DMS 273 treated with DMSO at 0.1 percent for 48 hours (cell line): Measurements from ENCODE around the gene LRMDA.

ENCODE experiments used
- DNase-seq: peaks from one replicate; lab custom pipeline; 2025; lab: John Stamatoyannopoulos, UW

LRMDA gene

DNA sequence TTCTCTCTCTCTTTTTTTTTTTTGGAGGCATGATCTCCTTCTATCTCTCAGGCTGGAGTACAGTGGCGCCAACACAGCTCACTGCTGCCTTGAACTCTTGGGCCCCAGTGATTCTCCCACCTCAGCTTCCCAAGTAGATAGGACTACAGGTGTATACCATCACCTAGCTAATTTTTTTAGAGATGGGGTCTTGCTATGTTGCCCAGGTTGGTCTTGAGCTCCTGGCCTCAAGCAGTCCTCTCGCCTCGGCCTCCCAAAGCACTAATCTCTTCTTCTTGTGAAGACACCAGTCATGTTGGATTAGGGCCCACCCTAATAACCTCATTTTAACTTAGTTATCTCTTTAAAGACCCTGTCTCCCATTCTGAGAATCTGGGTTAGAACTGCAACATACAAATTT is 45.6 kb downstream of the LRMDA start:
- no peak for DNase-seq

DNA sequence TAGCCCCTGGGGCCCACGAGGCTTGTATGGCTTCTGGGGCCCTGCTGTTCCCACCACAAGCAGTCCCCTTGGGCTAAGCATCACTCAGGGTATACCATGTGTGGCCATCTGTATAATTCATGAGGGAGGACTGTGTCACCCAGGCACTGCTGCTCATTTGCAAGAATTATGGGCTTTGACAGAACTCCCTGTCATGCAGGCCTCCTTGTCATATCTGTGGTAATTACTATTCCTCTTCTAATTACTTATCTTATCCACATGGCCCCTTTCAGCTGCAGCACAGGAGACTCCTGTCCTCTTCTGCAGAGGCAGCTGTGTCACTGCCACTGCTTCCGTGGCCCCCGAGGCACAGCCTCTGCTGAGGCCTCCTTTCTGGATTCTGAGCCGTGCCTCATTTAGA is 46.3 kb downstream of the LRMDA start:
- no peak for DNase-seq

DNA sequence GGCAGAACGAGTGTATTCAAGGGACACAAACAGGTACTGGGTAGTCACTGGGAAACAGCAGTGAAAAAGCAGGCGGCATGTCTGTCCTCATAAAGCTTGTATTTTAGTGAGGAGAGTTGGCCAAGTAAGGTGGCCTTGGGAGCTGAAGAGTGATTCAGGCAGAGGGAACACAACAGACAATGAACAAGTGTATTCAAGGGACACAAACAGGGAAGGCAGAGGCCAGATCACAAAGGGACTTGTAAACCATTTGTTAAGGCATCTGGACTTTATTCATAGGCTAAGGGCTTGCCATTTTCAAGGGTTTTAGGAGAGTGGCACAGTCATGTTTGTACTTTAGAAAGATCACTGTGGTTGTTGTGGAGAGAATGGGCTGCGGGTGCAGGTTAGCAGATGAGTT is 49.0 kb downstream of the LRMDA start:
- DNase-seq: no peak

DNA sequence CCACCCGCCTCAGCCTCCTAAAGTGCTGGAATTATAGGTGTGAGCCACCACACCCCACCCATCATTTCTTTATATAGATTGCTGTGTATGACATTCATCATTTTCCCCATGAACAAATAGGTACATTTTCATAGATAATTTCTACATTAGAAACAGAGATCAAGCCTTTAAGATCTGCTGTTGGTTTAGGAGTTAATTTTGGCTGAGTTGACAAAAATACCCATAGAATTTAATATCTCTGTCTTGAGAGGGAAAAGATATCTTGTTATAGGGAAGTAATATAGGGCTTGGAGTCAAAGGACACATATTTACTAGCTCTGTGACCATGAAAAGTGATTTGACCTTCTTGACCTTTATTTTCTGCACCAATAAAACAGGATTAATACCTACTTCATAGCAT is 51.8 kb downstream of the LRMDA start:
- no peak for DNase-seq

DNA sequence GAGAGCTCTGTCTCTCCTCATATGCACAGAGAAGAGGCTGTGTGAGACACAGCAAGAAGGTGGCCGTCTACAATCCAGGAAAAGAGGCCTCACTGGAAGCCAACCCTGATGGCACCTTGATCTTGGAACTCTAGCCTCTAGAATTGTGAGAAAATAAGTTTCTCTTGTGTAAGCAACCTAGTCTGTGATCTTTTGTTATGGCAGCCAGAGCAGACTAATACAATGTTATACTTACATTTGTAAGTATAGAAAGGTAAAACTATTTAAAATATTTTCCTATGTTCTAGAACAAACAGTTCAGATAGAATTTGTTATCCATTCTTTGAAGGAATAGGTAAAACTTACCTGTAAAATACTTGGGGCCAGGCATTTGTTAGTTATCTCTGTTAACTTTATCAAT is 53.3 kb downstream of the LRMDA start:
- DNase-seq: no peak

DNA sequence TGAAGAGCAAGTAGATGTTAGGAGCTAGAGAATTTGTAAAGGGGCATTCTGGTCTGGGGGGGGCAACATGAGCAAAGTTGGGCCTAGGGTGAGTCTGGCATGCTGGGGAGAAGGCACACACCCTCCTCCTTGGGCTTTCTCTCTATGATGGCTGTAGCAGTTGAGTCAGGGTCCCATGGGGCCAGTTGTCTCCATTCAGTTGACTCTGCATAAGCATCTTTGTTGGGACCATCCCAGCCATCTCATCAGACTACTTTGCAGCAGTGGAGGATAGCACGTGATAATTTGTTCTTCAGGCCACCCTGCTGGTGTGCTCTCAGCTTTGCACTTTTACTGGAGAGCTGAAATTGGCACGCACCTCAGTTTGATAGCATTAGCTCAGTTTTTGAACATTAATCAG is 55.2 kb downstream of the LRMDA start:
- no peak for DNase-seq

DNA sequence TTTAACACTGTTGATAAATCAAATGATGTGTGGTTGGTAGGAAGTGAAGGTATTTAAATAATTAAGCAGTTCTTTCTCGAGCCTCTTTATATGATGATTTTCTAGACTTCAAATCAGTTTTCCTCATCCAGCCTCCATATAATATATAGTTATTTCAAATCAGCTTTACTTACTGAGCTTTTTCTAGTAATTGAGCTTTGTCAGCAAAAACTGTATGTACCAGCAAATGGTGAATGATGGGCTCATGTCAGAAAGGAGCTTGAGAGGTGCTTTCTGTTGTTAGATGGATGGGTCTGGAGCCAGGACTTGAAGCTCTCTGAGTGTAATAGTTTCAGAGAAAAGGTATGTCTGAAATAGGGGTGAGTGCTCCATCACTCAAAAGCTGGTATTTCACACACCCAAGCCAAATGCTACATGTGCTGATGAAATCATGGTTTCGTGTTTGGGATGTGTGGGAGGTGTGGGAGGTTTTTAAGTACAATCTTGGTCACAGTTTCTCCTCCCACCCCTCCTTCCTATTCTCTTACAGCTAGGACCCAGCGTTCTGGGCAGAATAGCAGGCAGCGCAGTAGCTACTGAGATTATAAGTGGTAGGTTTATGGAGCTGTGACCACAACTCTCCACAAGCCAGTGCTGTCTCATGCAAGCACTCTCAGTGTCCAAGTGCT is 55.8 kb downstream of the LRMDA start:
- DNase-seq: no peak

DNA sequence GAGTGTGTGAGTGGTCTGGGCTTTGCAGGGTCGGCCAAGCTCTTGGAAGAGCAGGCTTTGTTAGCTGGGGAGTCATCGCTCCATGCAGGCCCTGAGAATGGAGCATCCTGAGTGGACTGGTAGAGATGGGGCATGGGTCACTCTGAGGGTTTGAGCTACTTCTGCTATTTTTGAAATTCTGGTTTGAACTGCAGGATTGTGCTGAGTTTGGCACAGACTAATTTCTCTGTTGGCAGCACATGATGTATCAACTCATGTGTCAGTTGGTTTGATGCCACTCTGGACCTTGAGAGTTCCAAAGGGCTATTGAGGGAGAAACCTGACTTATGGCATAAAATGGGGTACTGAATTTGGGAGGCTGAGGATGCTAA is 56.3 kb downstream of the LRMDA start:
- no peak for DNase-seq

DNA sequence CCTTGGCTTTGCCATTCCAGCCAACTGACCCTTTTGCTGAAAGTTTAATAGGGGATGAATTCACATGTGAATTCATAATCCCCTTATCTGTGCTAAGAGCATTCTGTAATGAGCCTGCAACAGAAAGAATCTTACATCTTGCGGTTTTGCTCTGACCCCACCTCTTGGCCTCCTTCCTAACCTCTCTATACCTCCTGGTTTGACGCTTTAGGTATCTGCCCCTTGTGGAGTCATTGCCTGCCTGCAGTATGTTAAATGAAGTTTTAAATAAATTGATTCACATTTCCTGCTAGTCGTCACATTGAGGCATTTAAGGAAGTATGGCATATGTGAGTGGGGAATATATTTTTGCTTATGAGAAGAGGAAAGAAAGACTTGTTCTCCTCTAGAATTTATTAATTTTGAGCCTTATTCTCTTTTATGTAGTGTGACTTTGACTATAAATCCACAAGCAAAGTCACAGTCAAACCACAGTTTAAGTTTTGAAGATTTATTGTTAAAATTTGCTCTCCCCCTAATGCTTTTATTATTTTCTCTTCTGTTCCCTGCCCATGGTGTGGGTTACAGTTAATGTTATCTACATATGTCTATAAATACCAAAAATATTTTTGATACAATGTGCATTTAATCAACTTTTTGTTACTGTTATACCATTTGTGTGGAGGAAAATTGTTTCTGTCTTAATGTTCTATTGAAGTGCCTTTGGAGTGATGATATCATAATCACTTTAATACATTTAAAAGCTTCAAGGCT is 60.9 kb downstream of the LRMDA start:
- DNase-seq: no peak

DNA sequence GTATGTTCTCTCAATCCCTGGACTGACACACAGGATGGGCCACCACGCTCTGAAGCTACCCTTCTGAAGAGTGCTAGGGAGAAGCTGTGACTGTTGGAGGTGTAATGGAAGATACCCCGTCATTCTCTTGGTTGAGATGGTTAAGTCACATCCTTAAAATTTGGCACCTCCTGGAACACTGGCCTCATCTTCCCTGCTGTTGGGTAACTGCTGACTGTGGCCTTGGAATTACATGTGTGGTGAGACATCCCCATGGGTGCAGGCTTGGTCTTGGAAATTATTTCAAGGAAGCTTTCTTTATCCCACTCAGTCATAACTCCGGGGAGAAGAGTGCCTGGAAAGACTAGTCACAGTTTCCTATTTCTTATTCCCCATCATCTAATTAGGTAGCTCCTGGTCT is 62.0 kb downstream of the LRMDA start:
- no peak for DNase-seq

DNA sequence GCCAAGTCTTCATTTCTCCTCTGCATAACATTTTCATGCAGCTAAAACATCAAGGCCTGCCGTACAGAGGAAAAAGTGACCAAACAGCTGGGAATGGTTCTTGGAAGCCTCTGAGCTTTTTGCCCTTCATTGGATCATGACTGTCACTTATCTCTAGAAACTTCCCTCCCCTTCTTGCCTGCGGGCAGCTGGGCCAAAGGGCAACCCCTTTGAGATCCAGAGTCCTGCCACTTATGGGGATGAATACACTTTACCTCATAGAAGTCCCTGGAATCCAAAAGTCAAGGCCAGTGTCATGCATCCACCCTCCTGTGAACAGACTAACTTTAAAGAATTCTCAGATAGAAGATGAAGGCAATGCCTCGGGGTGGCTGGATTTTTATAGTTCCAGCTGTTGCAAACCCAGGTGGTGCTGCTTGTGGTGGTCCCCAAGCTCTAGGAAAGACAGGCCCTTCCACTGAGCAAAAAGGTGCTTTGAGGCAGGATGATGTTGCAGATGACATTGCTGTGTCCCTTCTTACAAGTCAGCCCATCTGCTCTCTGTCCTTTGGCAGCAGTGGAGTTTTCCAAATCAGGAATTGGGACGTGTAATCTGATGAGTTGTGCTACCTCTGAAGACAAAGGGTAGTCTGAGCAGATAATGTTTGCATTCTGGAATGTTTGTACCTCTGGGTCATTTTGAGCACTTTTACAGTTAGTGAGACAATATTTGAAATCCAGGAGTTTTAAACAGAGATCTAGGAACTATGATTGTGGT is 64.2 kb downstream of the LRMDA start:
- DNase-seq: no peak

DNA sequence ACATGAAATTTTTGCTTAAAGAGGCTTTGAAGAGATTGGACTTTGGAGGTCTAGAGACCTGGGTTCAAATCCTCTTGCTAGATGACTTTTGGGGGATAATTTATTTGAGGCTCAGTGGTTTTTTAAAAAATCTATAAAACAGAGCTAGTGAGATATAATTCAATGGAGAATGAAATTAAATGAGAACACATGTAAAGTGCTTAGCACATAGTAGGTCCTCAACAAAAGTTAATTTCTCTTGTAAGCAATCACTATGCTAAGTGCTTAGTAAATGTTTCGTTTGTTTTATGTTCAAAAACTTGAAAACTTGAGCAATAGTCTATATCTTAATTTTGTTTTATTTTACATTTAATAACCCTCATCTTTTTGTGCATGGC is 64.8 kb downstream of the LRMDA start:
- DNase-seq: no peak

DNA sequence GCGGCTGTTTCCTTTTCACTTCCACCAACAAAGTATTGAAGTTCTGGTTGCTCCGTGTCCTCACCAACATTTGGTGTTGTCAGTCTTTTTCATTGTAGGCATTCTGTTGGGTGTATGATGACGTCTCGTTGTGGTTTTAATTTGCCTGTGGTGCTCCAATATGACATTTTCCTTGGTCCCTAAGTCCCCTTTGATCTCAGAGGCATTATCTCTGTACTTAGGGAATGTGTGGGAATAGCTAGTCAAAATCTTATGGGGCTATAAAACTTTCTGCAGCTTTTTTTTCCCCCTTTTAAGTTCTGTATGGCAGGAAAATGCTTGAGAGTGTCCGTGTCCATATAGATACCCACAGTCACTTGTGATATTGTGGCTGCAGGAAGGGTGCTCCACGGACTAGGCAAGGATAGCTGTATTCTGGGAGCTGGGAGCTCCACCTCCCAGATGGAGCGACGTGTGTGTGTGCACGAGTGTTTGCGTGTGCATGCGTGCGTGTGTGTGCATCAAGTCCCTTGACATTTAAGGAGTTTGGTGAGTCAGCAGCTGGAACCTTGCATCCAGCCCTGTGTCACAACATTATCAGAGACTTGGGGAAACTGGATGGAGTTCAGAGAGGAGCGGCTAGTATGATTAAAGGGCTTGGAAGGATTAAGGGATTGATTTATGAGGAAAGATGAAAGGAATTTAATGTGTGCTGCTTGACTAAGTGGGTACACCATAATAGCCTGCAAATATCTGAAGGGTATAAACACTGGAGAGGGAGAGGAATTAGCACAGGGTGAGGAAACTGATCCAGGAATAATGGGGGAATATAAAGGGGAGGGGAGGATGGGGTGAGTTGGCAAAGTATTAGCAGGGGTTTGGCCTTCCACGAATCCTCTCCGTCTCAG is 66.8 kb downstream of the LRMDA start:
- no peak for DNase-seq

DNA sequence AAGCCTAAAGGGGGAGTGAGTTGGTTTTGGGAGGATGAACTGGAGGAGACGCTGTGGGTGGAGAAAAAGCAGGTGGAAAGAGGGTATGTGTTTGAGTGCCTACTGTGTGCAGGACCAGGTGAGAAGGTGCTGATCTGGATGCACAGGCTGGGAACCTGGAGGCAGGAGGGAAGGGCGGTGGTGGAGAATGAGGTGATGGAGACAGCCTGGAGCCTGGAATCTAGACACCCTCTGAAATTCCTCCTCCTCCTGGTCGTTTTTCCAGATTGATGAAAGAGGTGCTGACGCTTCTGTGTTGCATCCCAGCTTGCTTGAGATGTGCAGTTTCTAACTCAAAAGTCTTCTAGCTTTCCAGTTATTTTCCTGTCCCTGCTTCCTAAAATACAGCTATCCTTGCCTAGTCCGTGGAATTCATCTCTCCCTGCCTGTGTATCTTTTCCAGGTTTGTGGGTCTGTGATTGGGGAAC is 67.5 kb downstream of the LRMDA start:
- DNase-seq: no peak

DNA sequence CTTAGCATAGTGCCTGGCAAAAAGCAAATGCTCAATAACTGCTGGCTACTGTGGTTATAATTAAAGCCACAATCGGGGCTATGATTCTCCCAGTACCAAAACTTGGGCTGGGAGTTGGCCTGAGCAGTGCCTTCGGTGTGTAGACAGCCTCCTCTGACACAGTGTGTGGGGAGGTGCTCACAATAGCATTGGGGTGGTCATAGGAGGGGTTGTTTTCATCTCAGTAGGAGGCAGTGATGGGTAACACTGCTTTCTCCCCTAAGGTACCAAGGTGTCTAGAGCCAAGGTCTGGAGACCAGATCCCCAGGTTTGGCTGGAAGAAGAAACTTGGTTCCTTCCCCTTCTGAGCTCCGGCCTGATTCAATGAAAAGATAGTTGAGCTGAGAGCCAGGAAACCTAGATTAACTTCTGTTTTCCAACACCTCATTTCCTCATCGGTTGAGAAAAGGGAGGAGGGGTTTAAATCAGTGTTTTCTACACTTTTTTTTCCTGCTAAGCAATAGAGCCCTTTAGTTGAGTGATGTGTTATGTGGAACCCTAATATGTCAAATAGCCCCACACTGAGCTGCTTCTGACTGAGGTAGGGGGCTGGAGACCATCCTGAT is 68.2 kb downstream of the LRMDA start:
- DNase-seq: no peak

DNA sequence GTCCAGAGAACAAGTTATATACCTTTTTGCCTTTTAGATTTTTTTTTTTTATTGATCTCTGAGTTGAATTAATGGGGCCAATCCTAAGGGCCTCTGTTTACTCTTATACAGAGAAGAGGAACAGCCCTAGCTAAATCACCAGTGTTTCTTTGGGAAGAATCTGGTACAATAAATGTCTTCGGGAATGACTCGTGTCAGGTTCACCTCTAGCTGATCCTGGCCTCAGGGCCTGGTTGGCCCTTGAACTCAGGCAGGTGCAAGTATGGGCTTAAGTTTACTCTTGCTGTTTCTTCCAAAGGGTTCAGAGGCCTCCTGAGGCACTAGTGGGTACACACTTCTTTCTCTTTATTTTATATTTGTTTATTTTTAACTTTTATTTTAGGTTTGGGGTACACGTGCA is 71.0 kb downstream of the LRMDA start:
- DNase-seq: no peak

DNA sequence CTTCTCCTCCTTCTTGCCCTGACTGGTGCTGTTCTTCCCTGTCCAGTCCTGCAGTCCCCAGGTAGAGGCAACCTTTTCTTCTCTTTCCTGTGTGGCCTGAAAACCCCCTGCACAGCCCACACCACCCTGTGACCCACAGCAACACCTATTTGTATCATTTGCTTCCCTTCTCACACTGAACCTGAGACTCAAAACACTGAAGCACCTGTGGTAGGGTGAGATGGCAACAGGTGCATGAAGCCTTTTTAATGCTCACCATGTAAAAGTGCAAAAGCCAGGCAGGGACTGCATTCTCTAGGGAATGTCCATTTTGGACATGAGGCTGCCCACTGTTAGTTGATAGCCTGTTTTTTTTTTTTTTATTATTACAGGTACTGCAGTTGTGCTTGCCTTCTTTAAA is 71.4 kb downstream of the LRMDA start:
- DNase-seq: no peak

DNA sequence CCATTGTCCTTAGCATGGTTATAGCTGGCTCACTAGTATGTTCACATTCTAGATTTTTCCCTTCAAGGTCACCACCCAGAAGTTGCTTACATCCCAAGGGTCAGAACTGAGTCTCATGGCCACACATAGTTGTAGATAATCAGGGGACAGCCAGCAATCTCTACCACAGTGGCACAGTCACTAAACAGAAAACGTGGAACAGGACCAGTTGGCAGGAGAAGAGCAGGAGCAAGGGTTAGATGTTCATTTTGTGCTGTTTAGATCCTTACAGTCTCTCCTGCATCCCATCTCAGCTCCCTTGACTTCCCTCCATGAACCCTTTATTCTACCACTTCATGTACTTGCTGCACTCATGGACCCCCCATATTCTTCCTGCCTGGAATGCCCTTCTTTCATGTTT is 73.9 kb downstream of the LRMDA start:
- DNase-seq: no peak

DNA sequence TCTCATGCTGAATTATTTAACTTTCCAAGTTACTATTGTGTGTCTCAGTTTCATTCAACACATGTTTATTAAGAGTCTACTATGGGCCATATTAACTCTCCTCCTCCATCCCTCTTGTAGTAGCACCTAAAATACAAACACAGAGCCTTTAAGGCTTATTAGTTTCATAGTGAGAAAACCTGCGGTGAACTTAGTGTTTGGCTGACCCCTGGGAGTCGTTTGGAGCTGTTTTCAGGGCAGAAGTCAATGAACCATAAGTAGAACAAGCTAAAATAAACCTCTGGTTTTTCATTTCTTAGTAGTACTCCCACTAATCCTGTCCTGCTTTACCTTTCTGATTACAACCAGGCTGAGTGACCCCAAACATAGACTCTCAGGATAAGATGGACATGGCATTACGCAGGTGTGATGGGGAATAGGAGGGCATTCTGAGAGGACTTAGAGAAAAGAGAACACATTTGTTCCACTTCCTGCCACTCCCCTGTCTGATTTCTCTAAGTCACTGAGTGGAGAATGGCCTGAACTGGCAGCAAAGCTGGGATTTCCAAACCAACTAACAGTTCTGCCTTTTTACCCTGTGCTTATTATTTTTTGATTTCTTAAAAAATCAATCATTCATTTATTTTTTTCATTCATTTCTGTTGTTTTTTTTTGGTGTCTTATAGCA is 74.5 kb downstream of the LRMDA start:
- DNase-seq: no peak

DNA sequence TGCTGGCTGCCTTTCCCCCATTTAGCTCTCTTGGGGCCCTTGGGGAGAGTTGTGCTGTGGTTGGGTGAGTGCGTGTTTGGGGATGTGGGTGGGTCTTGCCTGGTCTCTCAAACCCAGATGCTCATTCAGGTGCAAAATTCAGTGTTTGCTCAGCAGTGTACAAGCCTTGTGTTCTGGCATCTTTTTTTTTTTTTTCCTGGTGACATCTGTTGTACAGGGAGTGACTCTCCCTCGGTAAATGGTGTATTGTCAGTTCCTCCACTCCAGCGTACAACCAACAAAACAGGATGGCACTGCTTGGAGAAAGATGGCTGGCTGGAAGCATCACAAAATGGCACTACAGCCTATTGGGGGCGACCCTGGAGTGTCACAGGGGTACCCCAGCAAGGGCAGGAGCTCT is 75.5 kb downstream of the LRMDA start:
- DNase-seq: no peak

DNA sequence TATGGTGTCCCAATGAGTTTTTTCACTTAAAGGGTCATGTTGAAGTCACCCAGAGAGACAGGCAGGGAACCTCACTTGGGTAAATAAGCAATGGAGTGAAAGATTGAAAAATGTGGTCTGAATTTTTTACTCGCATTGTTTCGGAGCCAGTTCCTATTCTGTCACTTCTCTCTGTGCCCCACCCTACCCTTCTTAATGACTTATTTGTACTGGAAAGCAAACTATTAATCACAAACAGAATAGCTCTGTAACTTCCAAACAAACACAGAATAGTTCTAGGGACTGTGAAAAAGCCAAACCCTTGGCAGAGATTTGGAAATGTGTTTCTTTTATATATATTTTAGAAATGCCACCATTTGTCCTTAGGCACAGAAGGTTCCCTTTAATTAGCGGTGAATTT is 76.0 kb downstream of the LRMDA start:
- no peak for DNase-seq
